Fibroblast of skin of left quadriceps (primary cell): Measurements from ENCODE around the gene CA7.
A peak's percentile ranks its signal among the peaks of the same experiment; 100 is the strongest.

ENCODE experiments used
- DNase-seq, 2 experiments: peaks; one replicate each; pipeline ENCODE4 v3.0.0-alpha.2; 2013; ENCODE audit warnings: low read depth in 2 of 2

Gene CA7

DNA sequence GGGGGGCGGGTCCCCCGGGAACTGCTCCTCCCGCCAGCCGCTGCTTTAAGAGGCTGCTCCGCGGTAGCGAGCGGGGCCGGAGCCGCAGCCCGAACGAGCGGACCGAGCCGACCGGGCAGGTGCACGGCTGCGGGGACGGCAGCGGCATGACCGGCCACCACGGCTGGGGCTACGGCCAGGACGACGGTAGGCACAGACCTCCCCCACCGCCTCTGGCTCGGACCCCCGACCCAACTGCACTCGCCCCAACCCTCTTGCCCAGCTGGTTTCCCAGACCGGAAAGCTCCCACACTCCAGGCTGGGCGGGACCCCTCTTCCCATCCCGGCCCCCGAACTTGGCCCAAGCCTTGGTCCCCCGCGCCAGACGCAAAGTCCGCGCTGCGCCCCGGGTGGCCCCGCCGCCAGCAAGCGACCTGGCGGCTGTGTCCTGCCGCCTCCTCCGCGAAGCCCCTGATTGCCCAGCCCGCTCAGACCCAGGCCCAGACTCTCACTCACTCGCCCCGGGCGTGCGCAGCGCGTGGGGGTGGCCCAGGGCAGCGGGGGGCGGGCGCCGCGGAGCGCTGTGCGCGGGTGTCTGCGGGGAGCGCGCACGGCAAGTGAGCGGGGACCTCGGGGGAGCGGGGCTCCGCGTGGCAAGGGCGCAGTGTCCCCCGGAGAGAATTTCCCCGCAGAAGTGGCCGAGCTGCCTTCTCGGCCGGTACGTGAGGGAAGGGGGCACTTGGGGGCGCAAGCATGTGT, at the start of gene CA7:
Gene CA7, plus strand, starts transcription at position 73 of the 738 bp plus-strand sequence. Its CDS starts 74 bp downstream, at position 147.
- DNase-seq: no peak

DNA sequence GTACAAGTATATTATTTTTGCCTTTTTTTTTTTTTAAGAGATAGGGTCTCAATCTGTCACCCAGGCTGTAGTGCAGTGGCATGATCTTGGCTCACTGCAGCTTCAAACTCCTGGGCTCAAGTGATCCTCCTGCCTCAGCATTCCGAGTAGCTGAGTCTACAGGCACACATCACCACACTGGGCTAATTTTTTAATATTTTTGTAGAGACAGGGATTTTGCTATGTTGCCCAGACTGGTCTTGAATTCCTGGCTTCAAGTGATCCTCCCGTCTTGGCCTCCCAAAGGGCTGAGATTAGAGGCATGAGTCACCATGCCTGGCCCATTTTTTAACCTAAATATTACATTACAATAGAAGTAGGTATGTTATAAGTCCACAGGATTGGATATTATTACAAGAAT, 46.1 kb upstream of the CA7 start:
- no peak for DNase-seq

DNA sequence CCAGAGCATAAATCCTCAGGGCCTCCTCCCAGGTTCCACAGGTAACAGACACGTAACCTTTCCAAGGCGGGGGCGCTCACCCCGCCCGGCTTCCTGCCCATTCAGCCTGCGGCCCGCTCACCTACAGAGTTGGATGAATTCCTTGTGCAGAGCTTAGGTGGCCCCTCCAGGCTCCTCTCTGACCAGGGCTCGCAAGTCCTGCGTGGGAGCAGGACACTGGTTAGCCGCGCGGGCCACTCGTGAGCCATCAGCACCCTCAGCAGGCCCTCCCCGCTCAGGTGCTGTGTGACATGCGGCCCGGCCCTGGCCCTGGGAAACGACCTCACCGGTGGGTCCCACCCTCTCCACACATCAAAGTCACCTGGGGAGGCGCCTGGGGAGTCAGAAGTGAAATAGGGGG, 43.4 kb upstream of the CA7 start:
- no peak for DNase-seq

GRCh38 chr16:66801320-66802105, 42.7 kb upstream of the CA7 start, which contains the start of gene TERB1:
Gene TERB1, minus strand, starts transcription at chr16:66801584. Its CDS starts 4,786 bp downstream, at chr16:66796798.
- no peak for DNase-seq

DNA sequence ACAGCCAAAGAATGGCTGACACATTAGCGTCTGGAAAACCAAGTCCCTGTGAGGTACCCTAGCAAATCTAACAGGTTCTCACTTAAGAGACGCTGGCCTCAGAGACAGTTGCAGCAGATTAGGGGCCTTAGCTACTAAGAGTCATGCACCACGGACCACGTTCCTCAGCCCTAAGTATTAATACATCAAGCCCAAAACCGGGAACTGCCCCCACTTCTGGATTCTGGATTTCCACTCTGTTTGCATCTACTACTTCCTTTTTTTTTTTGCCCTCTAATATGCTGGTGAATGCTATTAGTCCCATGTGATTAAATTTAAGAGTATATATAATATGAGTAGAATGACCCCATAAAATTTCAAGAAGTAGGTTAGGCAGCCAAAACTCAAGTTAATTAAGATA, 42.1 kb upstream of the CA7 start:
- no peak for DNase-seq

GRCh38 chr16:66809765-66810164, 34.4 kb upstream of the CA7 start:
- no peak for DNase-seq

DNA sequence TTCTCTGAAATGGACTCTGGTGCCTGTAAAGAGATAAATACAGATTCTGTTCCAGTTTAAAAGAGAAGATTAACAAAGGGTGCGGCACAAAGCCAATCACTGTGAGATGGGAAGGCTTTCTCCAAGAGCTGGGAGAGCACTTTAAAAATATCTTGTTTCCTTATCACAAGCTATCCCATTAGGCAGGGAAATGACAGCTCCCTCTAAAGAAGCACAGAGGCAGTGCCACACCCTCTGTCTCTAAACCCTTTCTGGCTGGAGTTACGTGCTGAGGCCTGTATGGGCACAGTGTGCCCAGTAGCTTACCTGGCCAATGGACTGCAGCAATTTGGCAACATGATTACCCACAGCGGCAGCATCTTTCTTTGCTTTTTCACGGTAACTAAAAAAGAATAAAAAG, 33.8 kb upstream of the CA7 start:
- no peak for DNase-seq

- DNase-seq: no peak
Measured at GRCh38 chr16:66811043-66811442, 33.2 kb upstream of the CA7 start.

DNA sequence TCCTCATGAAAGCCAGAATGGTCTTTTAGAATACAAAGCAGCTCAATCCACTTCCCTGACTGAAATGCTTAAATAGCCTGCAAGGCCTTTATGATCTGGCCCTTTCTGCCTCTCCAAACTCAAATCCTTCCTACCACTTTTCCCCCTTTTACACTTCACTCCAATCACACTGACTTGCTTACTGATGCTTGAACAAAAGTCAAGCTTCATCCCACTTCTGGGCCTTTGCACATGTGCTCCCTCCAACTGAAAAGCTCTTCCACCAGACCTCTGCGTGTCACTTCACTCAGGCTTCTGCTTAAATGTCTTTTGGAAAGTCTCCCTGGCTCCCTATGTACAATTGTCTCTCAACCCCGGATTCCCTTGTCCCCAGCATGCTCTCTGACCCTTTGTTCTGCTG, 29.5 kb upstream of the CA7 start:
- no peak for DNase-seq

DNA sequence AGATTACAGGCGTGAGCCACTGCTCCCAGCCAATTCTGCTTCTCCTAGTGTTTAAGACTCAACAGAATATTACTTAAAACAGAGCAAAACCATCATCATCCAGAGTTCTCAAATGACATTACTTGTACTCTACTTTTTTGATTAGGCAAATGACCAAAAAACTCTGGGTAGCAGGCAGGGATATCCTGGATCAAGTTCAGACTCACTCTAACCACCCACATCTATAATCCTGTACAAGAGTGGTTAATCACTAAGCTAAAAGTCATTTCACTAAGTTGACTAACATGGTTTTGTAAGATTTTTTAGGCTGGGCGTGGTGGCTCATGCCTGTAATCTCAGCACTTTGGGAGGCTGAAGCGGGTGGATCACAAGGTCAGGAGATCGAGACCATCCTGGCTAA, 20.2 kb upstream of the CA7 start:
- DNase-seq: no peak

DNA sequence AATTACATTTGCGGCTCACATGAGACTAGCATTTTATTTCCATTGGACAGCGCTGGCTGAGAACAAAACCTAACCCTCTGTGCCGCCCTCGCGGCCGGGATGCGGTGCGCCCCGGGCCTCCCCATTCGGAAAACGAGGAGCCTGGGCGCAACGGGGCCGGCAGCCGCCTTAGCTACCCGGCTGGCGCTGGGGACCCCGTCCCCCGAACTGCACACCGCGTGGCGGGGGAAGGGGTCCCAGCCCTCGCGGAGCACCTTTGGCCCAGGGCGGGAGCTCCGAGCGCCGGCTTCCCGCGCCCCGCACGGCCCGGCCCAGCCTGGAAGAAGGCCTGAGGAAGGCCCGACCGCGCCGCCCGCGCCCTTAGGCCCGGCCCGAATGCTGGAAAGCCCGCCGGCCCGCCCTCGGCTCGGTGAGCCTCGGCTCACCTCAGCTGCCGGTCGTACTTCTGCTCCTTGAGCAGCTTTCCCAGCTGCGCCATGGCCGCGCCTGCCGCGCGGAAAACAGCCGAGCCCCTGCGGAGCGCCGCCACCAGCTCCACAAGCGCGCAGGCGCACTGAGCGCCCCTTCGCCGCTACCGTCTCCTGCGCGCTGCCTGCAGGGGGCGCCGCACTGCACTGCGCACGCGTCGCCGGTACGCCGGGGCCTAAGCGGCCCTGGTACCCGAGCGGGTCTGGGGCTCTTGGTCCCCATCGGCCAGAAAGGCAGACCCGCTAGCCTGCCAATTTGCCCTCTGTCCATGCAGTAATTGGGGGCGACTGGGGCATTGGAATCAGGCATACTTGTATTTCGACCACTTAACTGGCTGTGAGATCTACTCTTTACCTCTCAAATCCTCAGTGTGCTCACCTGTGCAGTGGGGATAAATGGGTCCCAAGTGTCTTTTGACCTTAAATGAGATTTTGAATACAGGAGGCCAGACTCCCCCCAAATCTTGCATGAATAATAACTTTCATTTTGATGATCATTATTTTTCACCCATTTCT, 13.5 kb upstream of the CA7 start, which contains the start of gene NAE1:
Gene NAE1, minus strand, starts transcription at position 555 of the 983 bp plus-strand sequence. Its CDS starts 77 bp downstream, at position 478.
- DNase-seq: peak; percentile 69 to 72

DNA sequence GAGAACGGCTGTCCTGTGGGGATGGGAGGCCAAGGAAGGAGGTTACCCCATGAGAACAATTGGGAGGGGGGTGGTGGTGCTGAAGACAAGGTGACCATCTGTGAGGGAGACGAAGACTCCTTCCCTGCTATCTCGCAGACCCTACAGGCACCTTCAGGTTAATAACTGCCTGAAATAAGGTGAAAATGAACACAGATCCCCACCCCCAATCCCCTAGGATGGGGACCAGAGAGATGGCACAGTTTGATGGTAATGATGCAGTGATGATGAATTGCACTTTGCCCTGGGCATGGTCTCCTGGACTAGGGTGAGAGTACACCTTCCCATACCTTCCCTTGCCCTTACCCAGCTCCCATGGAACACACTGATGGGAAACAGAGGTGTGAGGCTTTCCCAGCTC, 12.0 kb upstream of the CA7 start:
- DNase-seq: no peak

- peak in 1 of 2 experiments; percentile 3 for DNase-seq
Measured at GRCh38 chr16:66832661-66833305, 11.4 kb upstream of the CA7 start.

DNA sequence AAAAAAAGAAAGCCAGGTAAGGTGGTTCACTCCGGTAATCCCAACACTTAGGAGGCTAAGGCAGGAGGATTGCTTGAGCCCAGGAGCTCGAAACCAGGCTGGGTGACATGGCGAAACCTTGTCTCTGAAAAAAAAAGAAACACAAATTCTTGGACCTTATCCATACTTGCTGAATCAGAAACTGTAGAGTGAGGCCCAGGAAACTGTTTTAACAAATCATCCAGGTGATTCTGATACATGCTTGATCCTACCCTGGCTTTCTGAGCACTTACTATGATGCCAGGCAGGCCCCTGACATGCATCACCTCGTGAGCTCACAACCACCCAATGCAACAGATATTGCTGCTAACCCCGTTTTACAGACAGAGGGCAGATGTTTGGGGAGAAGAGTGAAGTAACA, 9.5 kb upstream of the CA7 start:
- DNase-seq: no peak

DNA sequence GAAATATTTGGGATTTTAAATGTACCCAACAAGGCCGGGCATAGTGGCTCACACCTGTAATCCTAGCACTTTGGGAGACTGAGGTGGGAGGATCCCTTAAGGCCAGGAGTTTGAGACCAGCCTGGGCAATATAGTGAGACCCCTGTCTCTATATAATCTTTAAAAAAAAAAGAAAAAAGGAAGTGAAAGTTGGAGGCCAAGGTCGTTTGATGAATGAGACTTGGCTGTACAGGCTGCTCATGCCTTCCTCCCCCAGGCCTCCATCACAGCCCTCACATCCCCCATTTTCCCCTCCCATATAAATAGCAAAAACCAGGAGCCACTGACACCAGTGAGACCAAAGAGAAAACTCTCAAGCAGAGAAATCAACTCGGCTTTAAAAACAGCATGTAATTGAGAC, 3.3 kb upstream of the CA7 start:
- no peak for DNase-seq

GRCh38 chr16:66841366-66841765, 2.8 kb upstream of the CA7 start:
- no peak for DNase-seq

DNA sequence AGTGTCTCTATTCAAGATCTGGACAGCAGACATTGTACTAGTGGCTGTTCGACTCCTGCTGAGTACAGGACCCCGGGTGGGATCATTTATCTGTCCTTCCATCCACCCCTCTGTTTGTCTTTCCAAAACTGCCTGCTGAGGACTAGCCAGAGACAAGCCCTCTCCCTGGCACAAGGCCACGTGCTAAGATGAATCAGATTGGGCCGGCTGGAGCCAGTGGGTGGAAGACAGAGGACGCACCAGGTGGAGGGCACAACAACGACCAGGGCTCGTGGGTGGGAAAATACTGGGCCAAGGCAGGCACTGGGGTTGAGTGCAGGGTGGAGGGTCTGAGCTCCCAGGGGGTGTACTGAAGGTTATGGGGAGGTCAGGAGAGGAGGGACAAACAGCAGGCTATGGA, 1.4 kb upstream of the CA7 start:
- DNase-seq: no peak

GRCh38 chr16:66843191-66843590, 1.0 kb upstream of the CA7 start:
- no peak for DNase-seq

GRCh38 chr16:66844009-66844341, 239 bp upstream of the CA7 start:
- DNase-seq: no peak

DNA sequence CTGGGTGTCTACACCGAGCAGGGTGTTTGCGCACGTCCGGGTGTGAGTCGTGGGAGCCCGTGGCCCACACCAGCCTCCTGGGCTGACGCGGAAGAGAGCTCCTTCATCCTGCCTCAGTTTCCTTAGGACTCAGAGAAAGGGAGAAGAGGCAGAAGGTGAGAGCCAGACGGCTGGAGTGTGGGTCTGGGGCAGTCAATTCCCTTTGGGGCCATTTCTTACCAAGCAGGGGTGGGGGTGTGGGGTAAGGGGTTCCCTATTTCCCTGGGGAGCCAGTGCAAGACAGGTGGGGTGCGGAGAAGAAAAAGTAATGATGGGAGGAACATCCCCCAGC, 831 bp downstream of the CA7 start:
- DNase-seq: no peak

DNA sequence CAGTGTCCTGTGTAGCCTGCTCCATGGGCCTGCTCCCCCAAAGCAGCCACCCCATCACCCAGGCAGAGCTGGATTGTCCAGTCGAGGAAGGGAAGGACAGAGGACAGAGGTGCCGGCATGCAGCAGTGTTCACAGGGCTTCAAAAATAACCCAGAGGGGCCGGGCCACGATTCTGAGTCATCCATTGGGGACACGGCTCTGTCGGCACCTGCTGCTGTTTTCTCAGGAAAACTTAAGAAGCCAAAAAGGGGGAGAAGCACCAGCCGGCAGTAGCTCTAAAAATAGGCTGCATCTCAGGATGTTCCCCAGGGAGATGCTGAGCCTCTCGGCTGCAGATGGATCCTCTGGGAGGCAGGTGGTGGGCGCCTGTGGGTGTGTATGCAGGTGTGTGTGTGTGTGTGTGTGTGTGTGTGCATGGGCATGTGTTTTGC, 1.6 kb downstream of the CA7 start:
- DNase-seq: no peak

DNA sequence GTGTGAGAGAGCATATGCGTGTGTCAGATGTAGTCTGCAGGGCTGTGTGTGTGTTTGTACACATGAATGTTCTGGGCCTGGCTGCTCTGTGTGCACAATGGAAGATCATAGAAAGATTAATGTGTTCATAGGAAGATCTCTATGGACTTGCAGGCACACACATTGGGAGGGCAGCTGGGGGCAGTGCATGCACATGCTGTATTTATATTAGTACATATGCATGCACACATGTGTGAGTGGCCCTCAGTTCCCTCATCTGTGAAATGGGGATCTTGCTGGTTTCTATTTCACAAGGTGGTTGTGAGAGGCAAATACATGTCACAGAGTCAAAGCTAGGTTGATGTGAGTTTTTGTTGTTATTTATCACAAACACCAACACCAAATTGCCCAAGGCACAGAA, 2.1 kb downstream of the CA7 start:
- no peak for DNase-seq
